GM21576 (cell line): ENCODE results near the gene LYST.
"Not testable (repeated sequence)": the region's sequence is repeated elsewhere in the genome, so short reads cannot be mapped to it uniquely, and the experiment has no call there.

Source experiments
- ATAC-seq: cut with Tn5 transposase; IDR thresholded peaks from one replicate; pipeline ENCODE4 v1.9.1; 2021; ENCODE audit warnings: mild to moderate bottlenecking, moderate library complexity; ENCODE audit not compliant: unreplicated experiment

LYST gene

DNA sequence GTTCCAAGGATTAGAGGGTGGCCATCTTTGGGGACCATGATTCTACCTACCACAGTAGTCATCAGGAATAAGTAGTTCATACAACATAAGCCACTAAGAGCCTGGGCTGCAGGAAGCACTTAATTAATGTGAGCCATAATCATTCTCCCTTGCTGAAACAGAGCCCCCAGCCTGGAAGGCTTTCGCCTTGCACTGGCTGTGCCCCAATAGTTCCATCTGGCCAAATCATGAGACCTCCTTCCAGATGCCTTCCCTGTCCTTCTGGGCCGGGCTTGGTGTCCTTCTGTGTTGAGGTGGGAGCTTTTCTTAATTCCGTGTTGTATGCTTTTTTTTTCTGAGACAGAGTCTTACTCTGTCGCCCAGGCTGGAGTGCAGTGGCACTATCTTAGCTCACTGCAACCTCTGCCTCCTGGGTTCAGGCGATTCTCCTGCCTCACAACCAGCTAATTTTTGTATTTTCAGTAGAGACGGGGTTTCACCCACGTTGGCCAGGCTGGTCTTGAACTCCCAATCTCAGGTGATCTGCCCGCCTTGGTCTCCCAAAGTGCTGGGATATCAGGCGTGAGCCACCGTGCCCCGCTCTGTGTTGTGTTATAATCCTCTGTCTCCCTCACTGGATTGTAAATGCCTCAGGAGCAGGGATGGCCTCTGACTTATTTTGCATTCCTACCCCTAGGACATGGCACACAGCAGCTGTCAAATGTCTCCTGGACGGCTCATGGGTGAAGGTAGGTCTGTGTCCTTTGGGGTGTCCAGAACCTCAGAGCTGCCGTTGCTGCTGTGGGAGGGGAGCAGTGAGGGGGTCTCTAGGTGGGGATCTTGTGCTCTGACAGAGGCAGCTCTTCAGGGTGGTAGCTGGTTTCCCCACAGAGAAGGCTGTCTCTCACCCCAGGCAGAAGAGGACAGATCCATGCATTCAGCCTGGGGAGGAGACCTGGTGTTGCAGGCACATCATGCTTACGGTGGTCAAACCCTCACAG lies 227.2 kb downstream of the LYST start:
- ATAC-seq: no peak

DNA sequence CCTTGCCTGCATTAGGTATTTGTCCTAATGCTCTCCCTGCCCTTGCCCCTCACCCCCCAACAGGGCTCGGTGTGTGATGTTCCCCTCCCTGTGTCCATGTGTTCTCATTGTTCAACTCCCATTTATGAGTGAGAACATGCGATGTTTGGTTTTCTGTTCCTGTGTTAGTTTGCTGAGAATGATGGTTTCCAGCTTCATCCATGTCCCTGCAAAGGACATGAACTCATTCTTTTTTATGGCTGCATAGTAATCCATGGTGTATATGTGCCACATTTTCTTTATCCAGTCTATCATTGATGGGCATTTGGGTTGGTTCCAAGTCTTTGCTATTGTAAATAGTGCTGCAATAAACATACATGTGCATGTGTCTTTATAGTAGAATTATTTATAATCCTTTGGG lies 228.1 kb downstream of the LYST start:
- ATAC-seq: not testable (repeated sequence)

DNA sequence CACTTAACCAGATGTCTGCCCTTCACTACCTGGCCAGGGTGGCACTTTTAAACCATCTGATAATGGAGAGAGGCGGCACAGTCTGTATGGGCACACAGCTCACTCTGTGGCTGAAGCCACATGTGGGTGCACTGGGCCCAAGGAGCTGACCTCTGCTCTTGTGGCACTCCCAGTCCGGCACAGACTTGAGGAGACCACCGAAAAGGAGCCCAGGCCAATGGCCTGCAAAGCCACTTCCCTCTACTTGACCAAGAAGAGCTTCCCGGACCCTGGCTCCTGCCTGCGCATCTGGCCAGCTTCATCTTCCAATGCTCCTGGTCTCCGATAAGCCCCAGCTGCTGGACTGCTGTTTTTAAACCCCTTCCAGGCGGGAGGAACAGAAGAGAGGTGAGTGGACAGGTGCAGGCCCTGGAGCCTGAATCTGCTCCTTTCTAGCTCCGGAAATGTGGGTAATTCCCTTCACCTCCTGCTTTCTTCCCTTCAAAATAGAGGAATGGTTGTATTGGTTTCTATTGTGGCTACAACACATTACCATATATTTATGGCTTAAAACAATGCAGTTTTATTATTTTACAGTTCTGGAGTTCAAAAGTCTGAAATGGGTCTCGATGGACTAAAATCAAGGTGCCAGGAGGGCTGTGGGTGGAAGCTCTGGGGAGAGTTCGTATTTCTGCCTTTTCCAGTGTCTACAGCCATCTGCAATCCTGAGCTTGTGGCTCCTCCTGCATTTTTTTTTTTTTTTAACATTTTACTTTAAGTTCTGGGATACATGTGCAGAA lies 228.8 kb downstream of the LYST start:
- ATAC-seq: no peak

DNA sequence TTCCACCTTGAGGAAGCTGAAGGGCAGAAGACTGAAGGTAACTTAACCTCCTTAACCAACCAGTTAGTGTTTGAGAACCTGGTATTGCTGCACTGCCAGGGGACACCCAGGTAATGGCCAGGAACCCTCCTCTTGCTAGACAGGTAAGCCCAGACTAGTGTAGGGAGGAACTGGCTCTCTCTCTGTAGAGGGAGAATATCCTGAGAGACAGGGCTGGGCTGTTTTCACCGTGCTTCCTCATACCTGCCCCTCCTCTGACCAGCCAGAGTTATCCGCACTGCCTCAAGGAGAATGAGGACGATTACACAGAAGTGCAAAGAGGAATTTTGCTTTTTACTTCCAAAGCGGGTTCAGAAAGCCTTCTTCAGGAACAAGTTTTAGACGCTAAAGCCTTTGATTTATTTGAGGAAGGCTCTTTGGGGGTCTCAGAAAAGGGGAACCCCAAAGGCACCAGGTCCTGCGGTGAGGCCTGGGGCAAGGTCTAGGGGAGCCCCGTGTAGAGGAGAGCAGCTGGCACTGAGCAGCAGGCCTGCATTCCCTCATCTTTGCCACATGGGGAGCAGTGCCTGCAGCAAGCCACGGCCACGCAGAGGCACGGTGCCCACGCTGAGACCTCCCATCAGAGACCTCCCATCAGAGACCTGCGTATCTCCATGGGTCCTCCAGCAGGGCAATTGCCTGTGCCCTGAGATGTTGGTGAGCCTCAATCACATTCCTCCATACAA lies 230.6 kb downstream of the LYST start:
- no peak for ATAC-seq

DNA sequence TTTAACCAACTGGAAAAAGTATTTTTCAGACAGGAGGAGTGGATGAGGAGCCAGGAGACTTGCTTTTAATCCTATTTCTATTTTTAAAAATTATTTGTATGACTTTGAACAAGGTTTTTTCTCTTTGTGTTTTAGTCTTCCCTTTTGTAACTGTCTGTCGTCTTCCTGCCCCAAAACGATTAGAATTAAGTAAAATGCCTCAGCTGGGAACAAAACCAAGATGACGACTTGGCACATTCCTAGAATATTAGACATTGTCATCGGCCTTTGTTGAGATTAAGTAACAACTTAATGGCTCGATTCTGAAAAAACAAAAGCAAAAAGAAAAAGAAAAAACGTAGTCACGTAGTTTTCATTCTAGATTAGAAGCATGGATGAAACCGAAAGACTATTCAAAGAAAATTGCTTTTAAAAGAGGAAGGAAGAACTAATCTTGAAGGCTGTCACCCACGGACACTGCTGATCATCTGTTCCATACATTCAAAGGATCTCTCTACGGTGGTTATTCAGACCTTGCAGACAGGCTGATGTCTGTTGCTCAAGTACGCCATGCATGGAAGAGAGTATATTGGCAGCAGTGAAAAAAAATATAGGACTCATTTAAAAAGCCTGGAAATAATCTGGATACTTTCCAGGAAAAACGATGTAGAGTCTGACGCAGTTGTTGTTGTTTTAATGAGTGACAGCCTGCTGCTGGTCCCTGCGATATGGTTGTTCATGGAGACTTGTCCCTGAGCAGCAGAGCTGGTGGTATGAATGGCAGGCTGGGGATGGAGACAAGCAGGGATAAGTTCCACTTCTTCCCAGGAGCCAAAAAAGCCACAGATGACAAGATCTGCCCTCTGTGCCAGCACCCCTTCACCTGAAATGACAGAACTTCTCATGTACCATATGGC lies 234.0 kb downstream of the LYST start:
- peak; percentile 91 for ATAC-seq

DNA sequence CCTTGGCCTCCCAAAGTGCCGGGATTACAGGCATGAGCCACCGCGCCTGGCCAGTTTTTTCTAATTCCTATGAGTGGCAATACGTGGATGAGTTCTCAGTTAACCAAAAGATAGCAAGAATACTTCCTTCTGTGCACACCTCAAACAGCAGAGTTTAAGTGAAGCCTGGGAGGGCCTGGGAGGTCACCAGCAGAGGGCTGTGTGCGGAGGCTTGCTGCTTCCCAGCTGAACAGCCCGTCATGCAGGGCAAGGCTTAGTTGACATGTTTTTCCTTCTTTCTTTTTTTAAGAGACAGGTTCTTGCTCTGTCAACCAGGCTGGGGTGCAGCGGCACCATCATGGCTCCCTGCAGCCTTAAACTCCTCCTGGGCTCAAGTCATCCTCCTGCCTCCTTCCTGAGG lies 234.9 kb downstream of the LYST start:
- no peak for ATAC-seq

DNA sequence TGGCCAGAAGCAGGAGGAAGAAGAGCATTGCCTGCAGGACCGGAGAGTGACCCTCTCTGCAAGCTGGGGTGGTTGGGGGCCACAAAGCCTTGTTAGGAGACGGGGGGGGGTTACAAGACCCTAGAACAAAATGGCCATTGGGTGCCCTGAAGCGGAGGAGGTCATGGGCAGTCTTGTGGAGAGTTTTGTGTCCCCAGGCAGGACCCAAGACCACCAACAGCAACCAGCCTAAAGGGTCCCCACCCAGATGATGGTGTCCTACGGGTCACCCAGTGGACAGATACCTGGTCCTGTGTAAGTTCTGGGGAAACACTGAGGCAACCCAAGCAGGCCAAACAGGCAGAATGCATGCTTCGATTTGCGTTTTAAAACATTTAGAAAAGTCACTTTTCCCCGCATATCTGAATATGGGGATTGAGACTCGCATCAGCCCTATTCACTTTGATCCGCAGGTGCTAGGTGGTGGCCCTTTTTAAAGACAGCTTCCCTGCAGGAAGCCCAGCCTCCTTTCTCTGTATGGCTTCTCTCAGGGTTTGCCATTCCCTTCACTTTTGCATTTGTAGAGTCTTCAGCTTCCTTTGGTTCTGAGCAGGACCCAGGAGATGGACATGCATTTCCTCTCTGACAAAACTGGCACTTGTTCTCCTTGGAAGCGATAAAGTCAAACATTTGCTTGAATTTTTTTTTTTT lies 238.2 kb downstream of the LYST start:
- ATAC-seq: no peak

DNA sequence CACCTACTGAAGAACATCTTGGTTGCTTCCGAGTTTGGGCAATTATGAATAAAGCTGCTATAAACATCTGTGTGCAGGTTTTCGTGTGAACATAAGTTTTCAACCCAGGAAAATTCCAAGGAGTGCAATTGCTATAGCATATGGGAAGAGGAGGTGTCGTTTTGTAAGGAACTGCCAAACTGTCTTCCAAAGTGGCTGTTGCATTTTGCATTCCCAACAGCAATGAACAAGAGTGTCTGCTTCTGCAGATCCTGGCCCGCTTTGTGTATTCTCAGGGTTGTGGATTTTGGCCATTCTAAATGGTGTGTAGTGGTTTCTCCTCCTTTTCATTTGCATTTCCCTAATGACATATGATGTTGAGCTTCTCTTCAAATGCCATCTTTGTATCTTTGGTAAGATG lies 240.9 kb downstream of the LYST start:
- ATAC-seq: no peak

DNA sequence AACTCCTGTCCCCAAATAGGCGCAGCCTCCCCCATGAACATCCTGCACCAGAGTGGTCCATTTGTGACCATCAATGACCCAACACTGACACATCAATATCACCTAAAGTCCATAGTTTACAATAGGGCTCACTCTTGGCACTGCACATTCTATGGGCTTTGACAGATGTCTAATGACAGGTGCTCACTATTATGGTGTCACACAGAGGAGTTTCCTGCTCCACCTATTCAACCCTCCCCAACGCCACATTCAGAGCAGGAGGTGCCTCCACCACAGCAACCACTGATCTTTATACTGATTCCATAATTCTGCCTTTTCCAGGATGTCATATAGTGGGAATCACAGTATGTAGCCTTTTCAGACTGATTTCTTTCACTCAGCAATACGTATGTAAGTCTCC lies 241.4 kb downstream of the LYST start:
- ATAC-seq: no peak

DNA sequence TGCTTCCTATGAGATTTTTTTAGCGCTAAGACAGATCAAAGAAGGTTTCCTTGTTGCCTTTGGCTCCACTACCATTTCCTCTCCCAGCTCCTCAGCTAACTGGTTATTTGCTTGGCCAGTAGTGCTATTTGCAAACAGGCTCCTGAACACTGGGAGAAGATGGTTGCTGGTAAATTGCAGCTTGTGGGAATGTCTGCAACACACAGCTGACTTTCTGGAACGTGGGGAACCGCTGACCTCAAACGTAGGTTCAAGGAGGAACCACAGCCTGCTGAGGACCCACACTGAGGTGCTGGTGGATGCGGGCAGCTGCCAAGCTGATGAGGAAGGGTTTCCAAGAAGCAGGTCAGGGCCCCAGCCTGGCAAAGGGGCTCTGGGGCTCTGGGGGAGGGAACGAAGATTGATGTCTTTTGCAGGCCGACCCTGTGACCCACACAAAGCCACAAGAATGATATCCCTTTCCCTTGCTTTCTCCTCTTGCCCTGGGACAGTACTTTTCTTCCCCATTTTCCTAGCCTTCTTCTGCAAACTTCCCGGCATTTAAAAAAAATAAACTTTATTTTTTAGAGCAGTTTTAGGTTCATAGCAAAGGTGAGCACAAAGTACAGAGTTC lies 241.9 kb downstream of the LYST start:
- ATAC-seq: no peak

DNA sequence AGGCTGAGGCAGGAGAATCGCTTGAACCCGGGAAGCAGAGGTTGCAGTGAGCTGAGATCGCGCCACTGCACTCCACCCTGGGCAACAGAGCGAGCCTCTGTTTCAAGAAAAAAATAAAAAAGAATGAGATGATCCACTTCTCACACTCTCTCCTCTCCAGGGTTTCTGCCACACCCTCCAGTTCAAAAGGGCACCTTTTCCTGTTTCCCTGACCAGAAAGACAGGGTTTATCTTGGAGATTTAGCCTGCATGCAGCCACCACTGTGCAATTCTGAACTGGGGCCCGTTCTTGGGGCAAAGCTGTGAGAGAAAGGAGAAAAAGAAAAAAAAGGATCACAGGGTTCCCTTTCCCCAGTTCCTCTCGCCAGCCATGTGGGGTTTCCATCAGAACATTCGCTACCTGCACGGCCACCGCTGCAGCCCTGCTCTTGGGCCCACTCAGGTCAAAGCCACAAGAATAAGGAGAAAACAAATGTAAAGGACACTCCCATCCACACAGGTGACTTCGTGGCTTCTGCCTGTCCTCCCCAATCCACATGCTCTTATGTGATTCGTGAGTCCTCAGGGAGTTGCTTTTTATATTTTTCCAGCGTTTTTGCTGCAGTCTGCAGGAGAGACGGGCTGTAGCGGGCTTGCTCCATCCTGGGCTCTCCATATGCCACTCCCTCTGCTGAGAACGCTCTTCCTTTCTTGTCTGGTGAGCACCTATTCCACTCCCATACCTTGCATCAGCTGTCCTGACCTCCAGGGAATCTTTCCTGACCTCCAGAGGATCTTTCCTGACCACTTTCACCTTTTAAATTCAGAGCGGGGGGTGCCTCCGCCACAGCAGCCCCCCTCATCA lies 243.5 kb downstream of the LYST start:
- ATAC-seq: no peak

DNA sequence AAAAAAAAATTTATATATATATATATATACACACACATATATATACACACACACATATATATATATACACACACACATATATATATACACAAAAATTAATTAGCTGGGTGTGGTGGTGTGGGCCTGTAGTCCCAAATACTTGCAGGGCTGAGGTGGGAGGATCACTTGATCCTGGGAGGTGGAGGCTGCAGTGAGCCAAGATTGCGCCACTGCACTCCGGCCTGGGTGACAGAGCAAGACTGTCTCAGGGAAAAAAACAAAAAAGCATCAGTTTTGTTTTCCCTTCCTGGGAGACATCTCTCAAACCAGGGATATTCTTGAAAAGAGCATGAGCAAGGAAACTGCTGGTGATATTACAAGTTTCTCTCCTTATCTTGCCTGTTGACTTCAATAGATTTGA lies 247.6 kb downstream of the LYST start:
- not testable (repeated sequence) for ATAC-seq

DNA sequence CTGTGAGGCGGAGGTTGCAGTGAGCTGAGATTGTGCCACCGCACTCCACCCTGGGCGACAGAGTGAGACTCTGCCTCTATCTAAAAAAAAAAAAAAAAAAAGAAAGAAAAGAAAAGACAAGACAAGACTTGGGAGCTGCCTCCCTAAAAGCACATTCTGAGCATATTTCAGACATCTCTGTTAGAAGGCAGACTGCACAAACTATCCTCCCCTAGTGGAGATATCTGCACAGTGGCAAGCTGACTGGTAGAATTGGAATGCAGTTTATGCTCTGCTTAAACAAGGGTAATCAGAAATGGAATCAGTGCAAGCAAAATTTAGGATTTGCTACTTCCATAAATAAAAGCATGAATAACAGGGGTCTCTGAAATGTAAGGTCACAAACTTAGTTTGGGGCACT lies 248.9 kb downstream of the LYST start:
- ATAC-seq: no peak

DNA sequence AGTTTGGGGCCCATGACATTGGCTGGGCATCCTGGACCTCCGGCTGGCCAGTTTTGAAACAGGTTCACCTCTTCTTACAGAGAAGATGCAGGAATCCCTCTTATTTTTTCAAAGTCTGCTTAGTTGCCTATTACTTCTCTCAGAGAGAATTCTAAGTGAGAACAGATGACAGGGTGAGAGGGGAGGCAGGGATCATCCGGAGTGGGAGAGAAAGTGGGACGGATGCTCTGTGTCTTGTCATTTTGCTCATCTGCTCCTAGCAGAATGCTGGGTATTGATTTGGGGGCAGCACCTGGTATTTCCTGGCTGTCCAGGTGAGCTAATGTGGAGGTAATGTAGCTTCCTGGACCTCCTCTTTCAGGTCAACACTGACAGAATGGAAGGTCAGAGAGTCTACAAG lies 249.6 kb downstream of the LYST start:
- no peak for ATAC-seq

DNA sequence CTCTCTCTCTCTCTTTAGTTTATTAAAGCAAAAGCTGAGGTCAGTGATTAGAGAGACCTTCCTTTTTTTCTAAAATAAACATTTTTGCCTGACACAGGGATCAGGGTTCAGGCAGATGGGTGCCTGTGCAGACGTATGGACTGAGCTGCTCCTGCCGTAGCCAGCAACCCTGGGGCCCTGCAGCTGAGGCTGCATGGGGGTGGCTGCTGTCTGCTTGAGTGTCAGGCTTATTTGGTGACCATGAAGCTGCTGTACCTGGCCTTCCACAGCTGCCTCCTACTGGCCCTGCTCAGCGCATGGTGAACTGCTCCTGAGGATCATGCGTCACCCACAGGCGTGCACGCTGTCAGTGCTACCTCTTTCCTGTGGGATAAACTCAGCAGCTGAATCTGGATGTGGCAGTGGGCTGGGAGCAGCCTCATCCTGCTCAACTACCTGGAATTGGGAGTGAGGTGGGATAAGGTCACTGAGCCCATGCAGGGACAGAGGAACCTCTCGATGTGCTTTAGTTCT lies 252.2 kb downstream of the LYST start:
- ATAC-seq: no peak

DNA sequence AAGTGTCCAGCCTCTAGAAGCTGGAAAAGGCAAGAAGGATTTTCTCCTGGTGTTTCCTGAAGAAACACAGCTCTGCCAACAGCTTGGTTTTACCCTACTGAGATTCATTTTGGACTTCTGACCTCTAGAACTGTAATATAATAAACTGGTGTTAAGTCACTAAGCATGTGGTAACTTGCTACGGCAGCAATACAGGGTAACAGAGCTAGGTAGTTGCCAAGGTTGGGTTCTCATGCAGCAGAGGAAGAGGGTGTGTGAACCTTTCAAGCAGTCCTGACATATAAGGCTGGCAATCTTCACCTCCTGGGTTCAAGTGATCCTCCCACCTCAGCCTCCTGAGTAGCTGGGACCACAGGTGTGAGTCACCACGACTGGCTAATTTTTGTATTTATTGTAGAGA lies 253.1 kb downstream of the LYST start:
- ATAC-seq: no peak

DNA sequence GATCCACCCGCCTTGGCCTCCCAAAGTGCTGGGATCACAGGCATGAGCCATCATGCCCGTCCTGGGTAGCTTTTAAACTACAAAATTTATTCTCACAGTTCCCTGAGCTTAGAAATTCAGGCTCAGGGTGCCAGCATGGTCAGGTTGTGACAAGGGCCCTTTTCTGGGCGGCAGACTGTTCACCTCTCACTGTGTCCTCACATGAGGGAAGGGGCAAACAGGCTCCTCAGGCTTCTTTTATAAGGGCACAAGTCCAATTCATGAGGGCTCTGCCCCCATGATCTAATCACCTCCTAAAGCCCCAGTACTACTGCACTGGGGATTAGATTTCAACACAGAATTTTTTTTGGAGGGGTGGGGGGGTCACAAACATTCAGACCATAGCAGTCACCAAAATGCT lies 253.9 kb downstream of the LYST start:
- ATAC-seq: no peak
